Measurements from ENCODE around the gene TCP11X1.
"Not testable (repeated sequence)": the region's sequence is repeated elsewhere in the genome, so short reads cannot be mapped to it uniquely, and the experiment has no call there.

Gene TCP11X1

GRCh38 chrX:102214986-102215385 lies at the start of gene TCP11X1:
Gene TCP11X1, plus strand, starts transcription at chrX:102215301.
- not testable (repeated sequence) for DNase-seq

- DNase-seq = no peak
Measured at GRCh38 chrX:102185967-102186720, 29.0 kb upstream of the TCP11X1 start.

GRCh38 chrX:102207940-102208339 lies 7.2 kb upstream of the TCP11X1 start:
- DNase-seq = not testable (repeated sequence)

GRCh38 chrX:102216497-102216896 lies 1.4 kb downstream of the TCP11X1 start:
- not testable (repeated sequence) for DNase-seq

GRCh38 chrX:102235678-102236077 lies 20.6 kb downstream of the TCP11X1 start:
- DNase-seq = not testable (repeated sequence)

- DNase-seq = not testable (repeated sequence)
Measured at GRCh38 chrX:102240265-102240664, 25.2 kb downstream of the TCP11X1 start.

GRCh38 chrX:102246893-102247292 lies 31.8 kb downstream of the TCP11X1 start, which contains the start of gene NXF2:
Gene NXF2, plus strand, starts transcription at chrX:102247167. Its CDS starts 59,912 bp downstream, at chrX:102307079.
- not testable (repeated sequence) for DNase-seq

- not testable (repeated sequence) for DNase-seq
Measured at GRCh38 chrX:102272231-102272630, 57.1 kb downstream of the TCP11X1 start.

Data from femur (tissue), 1 donor.